Panc1 (cell line): ENCODE results near the gene IER3IP1. TPM values are rescaled to one million over a fixed set of nuclear protein-coding genes. Genes with fewer than 3 reads are reported as not detected.

Source experiments
- ATAC-seq: fragments of 200-7000 bp; cut with Tn5 transposase; 2 replicates; pipeline ENCODE4 v1.9.1; 2020; ENCODE audit warnings: mild to moderate bottlenecking, moderate library complexity
- BruUV-seq: library from RNA; stranded (reverse); fragments of 400-500 nt; replicated peaks from 2 replicates; lab custom pipeline; 2021; lab: Mats Ljungman, UMichigan
- CTCF ChIA-PET: fragments of 300-600 bp; sonication (Branson Sonifier 250); formaldehyde crosslinking; loops from one replicate; lab custom pipeline; 2022; ENCODE audit warnings: antibody characterized with exemption; lab: Charles Lee
- POLR2A ChIA-PET: fragments of 300-600 bp; sonication (Branson Sonifier 250); formaldehyde crosslinking; loops from one replicate; lab custom pipeline; 2022; ENCODE audit warnings: antibody characterized with exemption; lab: Charles Lee
- DNase-seq: peaks from one replicate; pipeline ENCODE4 v3.0.0-alpha.2; 2010; ENCODE audit warnings: low read depth, low spot score
- H3K27ac ChIP-seq: 2 replicates; pipeline ENCODE4 v1.5.1; 2011; ENCODE audit warnings: mild to moderate bottlenecking, low read length, inconsistent platforms
- H3K27me3 ChIP-seq: fragments of 200-500 bp; sonication (Bioruptor generic); 2 replicates; pipeline ENCODE4 v1.6.0; 2014; ENCODE audit warnings: low read length, inconsistent platforms; ENCODE audit not compliant: control insufficient read depth, insufficient read depth
- H3K36me3 ChIP-seq: fragments of 200-500 bp; sonication (Bioruptor generic); 2 replicates; pipeline ENCODE4 v1.5.1; 2014; ENCODE audit warnings: inconsistent platforms, mild to moderate bottlenecking, low read length, moderate library complexity; ENCODE audit not compliant: control insufficient read depth, insufficient read depth
- H3K4me1 ChIP-seq: 2 replicates; pipeline ENCODE4 v1.5.1; 2011; ENCODE audit warnings: inconsistent platforms, mild to moderate bottlenecking, low read length, moderate library complexity; ENCODE audit not compliant: control insufficient read depth, insufficient read depth
- H3K4me3 ChIP-seq, 2 experiments: 2 replicates each; pipeline ENCODE4 v1.5.1; 2011 to 2012; ENCODE audit warnings: low read depth in 2 of 2, low read length in 2 of 2, mild to moderate bottlenecking in 2 of 2, inconsistent platforms in 1 of 2, moderate library complexity in 1 of 2
- H3K9me3 ChIP-seq: fragments of 200-500 bp; sonication (Bioruptor generic); 2 replicates; pipeline ENCODE4 v1.5.1; 2014; ENCODE audit warnings: low read depth, mild to moderate bottlenecking, inconsistent platforms, low read length, moderate library complexity; ENCODE audit not compliant: control insufficient read depth, insufficient read depth
- POLR2AphosphoS5 ChIP-seq: IDR thresholded peaks from 2 replicates; pipeline ENCODE4 v1.6.1; 2012; ENCODE audit warnings: mild to moderate bottlenecking, low read depth, low read length, moderate library complexity
- SIN3A ChIP-seq: IDR thresholded peaks from 2 replicates; pipeline ENCODE4 v1.6.1; 2012; ENCODE audit warnings: low read depth, mild to moderate bottlenecking, low read length, moderate library complexity, borderline replicate concordance; ENCODE audit not compliant: insufficient read depth
- TCF7L2 ChIP-seq: IDR thresholded peaks from 2 replicates; pipeline ENCODE4 v1.6.1; 2011; ENCODE audit warnings: mild to moderate bottlenecking, low read depth, low read length, inconsistent platforms
- in situ Hi-C: cut with HindIII; loops from 2 replicates; pipeline ENCODE4 v1.10.0; 2016; ENCODE audit warnings: low sequenced_read_pairs, low pct_unique_long_range_greater_than_20kb
- intact Hi-C: fragments of 100-400 bp; cut with micrococcal nuclease; formaldehyde crosslinking; loops from one replicate; pipeline ENCODE4 v1.10.0; 2022; ENCODE audit not compliant: unreplicated experiment
- total RNA-seq: library from RNA; stranded (reverse); gene quantifications from one replicate; pipeline ENCODE4 v1.2.1, GENCODE V29; 2021; ENCODE audit not compliant: unreplicated experiment
- TF ChIP-seq, protein P1 (sequence below): fragments of 450-650 bp; IDR thresholded peaks from 2 replicates; pipeline ENCODE4 v1.5.1; 2017; ENCODE audit warnings: mild to moderate bottlenecking
- TF ChIP-seq, protein P2 (sequence below), 2 experiments: IDR thresholded peaks; 2 replicates each; pipeline ENCODE4 v1.6.1; 2011 to 2012; ENCODE audit warnings: low read depth in 2 of 2, control low read depth in 1 of 2, low read length in 1 of 2, mild to moderate bottlenecking in 1 of 2, moderate library complexity in 1 of 2; ENCODE audit not compliant: insufficient read depth in 1 of 2

The IER3IP1 gene
- total RNA-seq, 1 experiment from 2014 or later: 8.5 TPM

DNA sequence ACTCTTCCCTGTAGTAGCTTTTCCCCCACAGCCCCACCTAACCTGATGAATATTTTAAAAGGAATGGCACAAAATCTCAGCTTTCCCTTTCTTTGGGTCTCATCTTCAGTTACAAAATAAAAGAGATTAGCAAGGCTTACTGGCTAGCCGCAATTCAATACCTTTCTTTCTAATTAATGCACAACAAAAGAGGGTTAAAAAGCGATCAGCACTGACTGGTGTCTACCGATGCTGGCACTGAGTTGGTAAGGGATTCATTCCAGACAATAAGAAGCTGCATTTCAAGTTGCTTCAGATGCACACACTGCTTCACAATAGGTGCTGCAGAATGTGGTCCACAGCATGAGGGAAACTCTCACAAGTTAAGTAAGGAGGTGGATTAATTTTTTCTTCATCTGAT lies 67.8 kb downstream of the IER3IP1 start:
- BruUV-seq: no TSS peak
- CTCF ChIA-PET: no interaction called here
- no peak overlapping the region for H3K4me3 ChIP-seq
- H3K27ac ChIP-seq: no peak overlapping the region
- ATAC-seq (no peak), DNase-seq (no peak)
- intact Hi-C loops (no loop called here), in situ Hi-C loops (no loop called here)
- TF ChIP-seq TCF7L2: no peak
- TF ChIP-seq, protein P1, sequence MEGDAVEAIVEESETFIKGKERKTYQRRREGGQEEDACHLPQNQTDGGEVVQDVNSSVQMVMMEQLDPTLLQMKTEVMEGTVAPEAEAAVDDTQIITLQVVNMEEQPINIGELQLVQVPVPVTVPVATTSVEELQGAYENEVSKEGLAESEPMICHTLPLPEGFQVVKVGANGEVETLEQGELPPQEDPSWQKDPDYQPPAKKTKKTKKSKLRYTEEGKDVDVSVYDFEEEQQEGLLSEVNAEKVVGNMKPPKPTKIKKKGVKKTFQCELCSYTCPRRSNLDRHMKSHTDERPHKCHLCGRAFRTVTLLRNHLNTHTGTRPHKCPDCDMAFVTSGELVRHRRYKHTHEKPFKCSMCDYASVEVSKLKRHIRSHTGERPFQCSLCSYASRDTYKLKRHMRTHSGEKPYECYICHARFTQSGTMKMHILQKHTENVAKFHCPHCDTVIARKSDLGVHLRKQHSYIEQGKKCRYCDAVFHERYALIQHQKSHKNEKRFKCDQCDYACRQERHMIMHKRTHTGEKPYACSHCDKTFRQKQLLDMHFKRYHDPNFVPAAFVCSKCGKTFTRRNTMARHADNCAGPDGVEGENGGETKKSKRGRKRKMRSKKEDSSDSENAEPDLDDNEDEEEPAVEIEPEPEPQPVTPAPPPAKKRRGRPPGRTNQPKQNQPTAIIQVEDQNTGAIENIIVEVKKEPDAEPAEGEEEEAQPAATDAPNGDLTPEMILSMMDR: no peak
- TF ChIP-seq, protein P2, sequence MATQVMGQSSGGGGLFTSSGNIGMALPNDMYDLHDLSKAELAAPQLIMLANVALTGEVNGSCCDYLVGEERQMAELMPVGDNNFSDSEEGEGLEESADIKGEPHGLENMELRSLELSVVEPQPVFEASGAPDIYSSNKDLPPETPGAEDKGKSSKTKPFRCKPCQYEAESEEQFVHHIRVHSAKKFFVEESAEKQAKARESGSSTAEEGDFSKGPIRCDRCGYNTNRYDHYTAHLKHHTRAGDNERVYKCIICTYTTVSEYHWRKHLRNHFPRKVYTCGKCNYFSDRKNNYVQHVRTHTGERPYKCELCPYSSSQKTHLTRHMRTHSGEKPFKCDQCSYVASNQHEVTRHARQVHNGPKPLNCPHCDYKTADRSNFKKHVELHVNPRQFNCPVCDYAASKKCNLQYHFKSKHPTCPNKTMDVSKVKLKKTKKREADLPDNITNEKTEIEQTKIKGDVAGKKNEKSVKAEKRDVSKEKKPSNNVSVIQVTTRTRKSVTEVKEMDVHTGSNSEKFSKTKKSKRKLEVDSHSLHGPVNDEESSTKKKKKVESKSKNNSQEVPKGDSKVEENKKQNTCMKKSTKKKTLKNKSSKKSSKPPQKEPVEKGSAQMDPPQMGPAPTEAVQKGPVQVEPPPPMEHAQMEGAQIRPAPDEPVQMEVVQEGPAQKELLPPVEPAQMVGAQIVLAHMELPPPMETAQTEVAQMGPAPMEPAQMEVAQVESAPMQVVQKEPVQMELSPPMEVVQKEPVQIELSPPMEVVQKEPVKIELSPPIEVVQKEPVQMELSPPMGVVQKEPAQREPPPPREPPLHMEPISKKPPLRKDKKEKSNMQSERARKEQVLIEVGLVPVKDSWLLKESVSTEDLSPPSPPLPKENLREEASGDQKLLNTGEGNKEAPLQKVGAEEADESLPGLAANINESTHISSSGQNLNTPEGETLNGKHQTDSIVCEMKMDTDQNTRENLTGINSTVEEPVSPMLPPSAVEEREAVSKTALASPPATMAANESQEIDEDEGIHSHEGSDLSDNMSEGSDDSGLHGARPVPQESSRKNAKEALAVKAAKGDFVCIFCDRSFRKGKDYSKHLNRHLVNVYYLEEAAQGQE (IDR thresholded peaks at IDR 0.05; ENCODE audit: insufficient read depth in 1 of 2, low read depth in 2 of 2, low read length in 1 of 2): no peak
- TF ChIP-seq SIN3A: no peak
- TF ChIP-seq POLR2AphosphoS5: no peak
- H3K4me1 ChIP-seq: no peaks in the 10 kb centered on the region
- H3K36me3 ChIP-seq: no peaks in the 10 kb centered on the region; the same call in none of the 2 replicates
- no peaks in the 10 kb centered on the region for H3K9me3 ChIP-seq
- POLR2A ChIA-PET: no interaction called here
- H3K27me3 ChIP-seq: no peaks in the 10 kb centered on the region

Other genes with a start within 250 kb of the IER3IP1 start
- gene ELOA2, start 140.7 kb downstream of the IER3IP1 start, total RNA-seq: not detected
- gene HDHD2, start 25.9 kb downstream of the IER3IP1 start, total RNA-seq: 24.6 TPM
- gene SKOR2, start 75.3 kb upstream of the IER3IP1 start, total RNA-seq: not detected